HG02571 (cell line): ENCODE results near the gene PGA4.
"Not testable (repeated sequence)": the region's sequence is repeated elsewhere in the genome, so short reads cannot be mapped to it uniquely, and the experiment has no call there.

Experiments used
- ATAC-seq: cut with Tn5 transposase; IDR thresholded peaks from one replicate; pipeline ENCODE4 v1.9.1; 2021; ENCODE audit warnings: mild to moderate bottlenecking, moderate library complexity; ENCODE audit not compliant: unreplicated experiment

Gene PGA4

DNA sequence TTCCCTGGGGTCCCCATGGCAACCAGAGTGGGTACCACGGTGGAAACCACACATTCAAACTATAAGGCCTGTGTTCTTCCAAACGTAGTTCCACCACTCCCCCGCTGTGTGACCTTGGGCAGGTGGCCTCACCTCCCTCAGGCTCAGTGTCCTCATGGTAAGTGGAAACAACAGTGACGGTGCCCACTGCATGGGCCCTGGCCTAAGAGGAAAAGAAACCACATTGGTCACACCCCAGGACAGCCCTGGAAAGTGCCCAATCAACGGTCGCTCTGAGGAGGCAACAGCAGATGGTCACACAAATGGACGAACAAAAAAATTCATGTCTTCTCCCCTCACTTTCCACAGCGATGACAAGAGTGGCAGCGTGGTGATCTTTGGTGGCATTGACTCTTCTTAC, 25.9 kb downstream of the PGA4 start:
- ATAC-seq: not testable (repeated sequence)

DNA sequence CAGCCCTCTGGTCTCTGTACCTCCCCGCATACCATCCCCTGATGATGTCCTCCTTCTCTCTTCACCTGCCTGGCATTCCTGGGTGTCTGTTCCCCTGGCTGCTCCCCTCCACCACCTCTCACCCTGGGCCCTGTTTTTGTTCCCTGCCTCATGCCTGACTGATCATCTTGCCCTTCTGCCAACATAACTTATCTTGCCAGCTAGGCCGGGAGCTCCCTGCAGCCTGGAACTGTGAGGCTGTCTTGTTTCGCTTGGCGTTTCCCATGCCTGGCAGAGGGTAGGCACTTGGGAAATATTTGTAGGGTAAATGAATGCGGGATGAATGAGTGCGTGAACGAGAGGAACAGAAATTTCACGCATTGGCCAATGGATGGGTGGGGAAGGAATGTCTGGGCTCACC, 27.1 kb downstream of the PGA4 start:
- not testable (repeated sequence) for ATAC-seq

DNA sequence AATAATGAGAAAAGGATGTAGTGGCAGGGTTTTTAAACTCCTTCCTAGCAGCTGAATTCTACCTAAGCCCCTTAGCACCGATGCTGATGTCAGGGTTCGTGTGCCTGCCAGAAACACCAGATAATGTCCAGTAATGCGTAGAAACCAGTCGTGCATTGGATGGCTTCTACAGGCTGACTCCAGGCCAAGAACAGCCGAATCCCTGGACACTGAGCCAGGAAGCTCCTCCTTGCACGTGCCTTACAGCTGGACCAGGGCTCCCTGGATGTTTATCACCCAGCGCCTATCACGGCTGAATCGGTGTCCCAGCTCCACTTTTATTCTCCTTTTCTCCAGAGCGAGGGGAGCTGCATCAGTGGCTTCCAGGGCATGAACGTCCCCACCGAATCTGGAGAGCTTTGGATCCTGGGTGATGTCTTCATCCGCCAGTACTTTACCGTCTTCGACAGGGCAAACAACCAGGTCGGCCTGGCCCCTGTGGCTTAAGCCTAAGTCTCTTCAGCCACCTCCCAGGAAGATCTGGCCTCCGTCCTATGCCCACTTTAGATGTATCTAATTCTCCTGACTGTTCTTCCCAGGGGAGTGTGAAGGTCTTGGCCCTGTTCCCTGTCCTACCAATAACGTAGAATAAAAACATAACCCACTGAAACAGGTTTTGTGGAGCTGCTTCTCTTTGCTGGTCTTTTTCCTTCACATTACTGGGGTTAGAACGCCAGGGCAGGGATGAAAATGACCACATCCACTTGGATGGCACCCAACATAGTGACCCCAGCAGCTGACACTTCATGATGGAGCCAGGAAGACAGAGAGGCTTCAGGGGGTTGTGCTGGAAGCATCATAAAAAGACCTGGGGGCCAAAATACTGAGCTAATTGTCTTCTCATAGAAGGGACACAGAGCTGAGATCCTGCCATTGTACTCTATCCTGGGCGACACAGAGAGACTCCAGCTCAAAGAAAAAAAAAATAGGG, 28.9 kb downstream of the PGA4 start:
- ATAC-seq: not testable (repeated sequence)

DNA sequence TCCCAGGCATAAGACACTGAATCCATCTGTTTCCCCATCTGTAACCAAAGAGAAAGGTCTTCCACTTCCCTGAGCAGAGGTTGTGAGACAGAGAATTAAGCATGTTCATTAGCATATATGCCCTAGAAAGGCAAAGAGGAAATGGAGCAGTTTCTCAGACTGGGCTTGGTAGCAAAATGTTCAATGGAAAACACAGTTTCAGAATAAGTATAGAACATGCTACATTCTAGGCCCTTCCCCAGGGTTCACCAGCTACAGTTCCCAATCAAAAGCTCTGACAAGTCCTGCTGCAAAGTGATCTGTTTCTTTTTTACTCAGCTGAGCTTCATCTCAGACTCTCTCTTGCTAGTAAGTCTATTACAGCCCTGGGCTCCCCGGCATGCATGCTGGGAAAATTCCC, 30.2 kb downstream of the PGA4 start:
- not testable (repeated sequence) for ATAC-seq

DNA sequence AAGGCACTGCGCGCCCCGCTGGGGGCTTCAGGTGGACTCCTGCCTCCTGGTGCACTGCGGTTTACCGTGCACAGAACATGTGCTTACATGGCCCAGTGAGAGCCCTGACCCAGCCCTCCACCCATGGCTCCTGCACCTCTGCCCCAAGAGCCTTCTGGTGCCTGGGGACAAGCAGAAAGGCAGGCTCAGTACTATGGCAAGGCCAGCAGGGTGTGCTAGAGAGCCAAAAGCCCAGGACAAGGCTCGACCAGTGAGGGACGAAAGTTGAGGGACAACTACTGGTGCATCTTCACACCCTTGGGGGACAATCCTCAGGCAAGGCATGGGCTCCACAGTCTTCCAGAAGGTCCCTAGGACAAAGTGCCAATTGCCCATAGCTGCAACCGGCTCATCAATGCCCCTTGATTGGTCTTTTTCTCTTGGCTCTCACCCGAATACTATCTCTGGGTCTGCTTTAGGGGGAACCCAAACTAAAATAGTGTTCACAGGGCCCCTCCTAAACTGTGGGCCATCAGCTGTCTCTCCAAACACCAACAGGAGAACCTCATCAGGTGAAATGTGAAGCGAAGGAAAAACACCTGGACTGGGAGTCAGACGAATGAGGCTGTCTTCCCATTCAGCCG, 32.4 kb downstream of the PGA4 start:
- ATAC-seq: no peak

DNA sequence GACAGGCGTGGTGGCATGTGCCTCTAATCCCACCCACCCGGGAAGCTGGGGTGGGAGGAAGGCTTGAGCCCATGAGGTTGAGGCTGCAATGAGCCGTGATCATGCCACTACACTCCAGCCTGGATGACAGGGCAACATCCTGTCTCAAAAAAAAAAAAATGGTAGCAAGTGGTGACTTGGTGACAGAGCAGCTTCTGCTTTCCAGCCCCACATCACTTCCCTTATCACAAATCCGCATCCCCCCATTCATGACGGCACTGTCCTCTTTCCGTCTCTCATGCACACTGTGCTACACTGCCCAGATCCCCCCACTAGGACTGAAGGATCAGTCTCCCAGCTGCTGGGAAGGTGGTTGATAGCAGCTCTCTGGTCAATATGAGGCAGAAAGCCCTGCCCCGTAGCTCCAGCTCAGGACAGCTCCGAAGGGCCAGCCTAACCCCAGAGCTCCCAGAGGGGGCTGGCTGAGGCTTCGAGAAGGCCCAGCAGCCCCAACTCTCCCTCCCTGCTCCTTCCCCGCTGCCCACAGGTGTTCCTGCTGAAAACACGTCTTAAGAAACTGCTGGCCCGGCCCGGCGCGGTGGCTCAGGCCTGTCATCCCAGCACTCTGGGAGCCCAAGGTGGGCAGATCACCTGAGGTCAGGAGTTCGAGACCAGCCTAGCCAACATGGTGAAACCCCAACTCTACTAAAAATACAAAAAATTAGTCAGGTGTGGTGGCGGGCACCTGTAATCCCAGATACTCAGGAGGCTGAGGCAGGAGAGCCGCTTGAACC, 34.7 kb downstream of the PGA4 start:
- ATAC-seq: no peak

DNA sequence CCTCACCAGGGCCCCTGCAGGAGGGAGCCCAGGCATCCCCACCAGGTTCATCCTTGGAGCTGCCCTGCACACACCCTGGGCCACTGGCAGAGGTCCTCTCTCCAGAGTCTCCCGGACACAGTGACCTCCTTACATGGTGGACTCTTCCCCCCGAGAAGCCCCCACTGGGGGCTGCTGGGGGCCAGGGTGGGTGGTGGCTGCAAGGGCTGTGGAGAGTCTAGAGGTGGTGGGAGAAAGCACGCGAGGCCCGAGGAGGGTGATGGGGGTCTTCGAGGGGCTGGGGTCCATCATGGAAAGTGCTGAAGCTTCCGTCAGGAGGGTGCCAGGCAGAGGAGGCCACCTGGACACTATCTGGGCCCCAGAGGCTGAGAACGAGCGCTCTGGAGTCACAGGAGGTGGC, 36.4 kb downstream of the PGA4 start:
- ATAC-seq: no peak

DNA sequence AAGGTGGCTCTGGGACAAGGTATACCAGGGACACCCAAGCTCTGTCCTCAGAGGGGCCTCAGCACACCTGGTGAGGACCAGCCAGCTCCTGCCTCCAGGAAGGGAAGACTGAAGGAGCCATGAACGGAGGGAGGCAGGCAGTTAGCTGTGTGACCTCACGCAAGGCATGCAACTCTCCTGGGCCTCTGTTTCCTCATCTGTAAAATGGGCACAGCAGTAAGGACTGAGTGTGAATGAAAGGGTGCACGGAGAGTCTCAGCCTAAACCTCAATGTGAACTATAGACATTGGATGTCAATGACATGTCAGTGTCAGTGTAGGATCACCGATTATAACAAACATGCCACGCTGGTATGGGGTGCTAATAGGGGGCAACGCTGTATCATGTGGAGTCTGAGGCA, 37.2 kb downstream of the PGA4 start:
- ATAC-seq: no peak

DNA sequence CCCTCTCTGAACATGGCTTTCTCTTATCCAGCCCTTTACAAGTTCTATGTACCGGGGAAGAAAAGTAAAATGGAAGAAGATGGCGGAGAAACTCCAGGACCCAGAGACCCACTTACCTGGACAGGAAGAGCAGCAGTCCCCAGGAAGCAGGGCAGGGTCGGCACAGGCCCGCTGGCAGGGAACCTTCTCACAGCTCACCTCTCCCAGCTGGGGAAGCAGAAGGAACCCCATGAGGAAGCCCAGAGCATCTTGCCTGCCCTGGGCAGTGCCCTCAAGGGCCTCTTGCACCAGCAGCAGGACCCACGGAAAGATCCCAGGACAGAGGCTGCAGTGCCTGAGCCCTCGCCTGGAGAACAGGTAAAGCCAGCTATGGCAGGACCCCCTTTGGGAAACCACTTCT, 42.2 kb downstream of the PGA4 start:
- no peak for ATAC-seq

DNA sequence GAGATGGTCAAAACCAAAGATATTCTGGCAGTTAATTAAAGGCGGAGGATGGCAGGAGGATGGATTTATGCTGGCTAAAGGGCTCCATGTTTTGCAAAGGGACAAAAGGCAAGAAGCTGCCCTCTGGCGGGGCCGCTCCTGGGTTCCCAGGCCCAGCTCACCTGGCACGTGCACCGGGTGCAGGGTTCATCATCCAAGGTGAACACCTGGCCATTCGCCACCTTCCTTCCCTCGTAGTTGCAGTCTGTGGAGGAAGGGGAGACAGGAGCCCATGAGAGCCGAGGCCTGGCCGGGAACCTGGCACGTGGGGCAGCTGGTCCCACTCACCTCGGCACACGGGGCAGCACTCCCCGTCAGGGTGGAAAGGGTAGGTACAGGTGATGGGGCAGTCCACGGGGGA, 42.6 kb downstream of the PGA4 start:
- ATAC-seq: no peak

DNA sequence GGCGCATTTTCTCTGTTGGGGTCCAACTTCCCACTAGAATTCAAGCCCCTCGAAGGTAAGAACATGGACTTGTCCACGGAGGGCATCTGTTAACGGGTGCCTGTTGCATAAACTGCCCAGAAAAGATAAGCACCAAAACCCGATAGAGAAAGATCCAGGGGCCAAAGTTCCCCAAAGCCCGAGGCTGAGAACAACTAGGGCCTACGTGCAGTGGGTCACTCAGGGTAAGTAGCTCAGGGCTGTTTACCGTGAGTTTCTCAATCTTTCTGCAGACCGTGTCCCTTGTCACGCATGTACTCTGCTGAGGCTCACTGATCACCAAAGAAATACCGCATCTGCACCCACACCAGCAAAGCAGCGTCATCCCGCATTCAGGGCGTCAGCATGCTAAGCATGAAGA, 43.2 kb downstream of the PGA4 start:
- ATAC-seq: no peak

DNA sequence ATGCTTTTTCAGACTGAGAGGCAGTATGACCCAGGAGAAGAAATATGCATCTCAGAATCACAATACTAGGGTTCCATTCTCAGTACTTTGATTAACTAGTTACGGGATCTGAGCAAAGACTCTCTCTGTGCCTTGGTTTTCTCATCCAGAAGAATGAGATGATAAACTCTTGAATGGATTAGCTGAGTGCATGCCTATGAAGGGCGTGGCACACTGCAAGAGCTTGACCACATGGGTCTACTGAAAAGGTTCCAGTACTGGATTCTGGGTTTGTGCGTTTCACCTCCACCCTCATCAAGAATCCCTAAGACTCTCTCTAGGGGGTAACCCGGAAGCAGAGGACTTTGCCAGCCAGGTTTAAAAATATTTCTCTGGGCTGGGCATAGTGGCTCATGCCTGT, 44.5 kb downstream of the PGA4 start:
- no peak for ATAC-seq

DNA sequence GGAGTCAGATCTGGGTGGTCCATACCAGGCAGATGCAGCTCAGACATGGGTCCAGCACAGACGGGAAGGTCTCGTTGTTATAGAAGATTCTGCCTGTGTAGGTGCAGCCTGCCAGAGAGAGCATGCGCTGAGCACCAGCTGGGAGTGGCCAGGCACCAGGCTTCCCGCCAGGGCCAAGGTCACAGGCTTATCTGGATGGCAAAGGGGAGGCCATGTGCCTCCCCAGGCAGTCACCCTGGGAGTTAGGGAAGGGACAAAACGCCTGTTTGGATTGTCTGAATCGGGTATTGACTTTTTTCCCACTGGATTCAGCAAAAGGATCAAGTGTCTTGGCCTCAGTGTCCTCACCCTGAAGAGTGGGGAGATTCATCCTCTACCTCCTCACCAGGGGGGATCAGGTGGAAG, 45.3 kb downstream of the PGA4 start:
- no peak for ATAC-seq

DNA sequence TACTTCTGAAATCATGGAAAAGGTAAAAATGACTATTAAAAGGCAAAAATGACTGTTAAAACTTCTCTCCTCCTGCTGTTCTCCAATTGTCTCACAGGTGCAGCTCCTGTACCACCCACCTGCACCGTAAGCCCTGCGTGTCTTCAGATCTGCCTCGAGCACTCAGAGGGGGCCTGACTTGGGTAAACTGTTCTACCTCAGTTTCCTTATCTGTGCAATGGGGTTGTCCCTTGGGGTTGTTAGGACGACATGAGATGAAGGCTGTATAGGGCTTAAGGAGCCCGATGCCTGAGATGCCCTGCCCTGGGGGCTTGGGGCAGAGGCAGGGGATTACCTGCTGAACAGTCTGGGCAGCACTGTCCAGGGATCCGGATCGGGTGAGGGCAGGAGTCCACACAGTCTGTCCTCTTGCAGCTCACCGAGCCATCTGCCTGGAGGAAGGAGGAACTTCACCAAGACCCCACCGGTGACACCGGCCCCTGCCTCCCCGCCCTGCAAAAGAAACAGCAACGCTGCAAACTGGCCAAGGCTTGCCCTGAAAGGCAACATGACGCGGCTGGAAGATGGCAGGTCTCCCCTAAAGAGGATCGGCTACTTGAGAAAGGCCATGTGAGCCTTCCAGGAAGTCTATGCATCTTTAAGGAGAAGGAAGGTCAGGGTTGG, 46.6 kb downstream of the PGA4 start:
- ATAC-seq: no peak

DNA sequence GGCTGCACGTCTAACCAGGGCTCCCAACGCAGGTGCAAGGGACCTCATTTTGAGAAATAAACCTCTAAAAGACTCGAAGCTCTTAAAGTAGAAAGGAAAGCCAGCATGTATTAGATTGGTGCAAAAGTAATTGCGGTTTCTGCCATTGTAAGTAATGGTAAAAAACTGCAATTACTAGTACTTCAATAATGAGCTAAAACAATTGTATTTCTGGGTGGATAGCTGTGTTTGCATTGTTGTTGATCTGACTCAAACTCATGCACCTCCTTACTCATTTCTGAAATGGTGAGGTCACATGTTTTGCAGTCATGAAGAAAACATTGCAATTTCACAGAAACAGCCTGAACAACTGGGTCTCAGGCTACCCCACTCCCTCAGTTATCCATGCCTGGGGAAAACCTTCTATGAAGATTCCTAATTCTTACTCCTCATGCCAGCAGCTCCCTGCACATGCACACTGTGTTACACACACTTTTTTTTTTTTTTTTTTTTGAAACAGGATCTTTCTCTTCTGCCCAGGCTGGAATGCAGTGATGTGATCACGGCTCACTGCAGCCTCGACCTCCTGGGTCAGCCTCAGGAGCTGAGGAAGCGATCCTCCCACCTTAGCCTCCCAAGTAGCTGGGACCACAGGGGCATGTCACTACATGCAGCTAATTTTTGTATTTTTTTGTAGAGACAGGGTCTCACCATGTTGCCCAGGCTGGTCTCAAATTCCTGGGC, 48.4 kb downstream of the PGA4 start:
- ATAC-seq: no peak

DNA sequence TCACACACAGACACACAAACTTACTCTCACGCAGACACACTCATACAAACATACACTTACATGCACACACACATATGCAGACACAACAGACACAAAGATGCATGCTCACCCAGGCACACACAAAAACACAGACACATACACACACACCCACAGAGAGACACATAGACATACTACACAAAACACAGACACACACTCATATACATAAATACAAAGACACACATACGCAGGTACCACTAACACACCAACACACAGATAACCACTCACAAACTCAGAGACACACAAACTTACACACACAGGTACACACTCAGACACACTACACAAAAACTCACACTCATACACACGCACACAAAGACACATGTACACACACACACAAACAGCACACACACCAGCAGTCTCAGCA, 50.6 kb downstream of the PGA4 start:
- ATAC-seq: no peak

DNA sequence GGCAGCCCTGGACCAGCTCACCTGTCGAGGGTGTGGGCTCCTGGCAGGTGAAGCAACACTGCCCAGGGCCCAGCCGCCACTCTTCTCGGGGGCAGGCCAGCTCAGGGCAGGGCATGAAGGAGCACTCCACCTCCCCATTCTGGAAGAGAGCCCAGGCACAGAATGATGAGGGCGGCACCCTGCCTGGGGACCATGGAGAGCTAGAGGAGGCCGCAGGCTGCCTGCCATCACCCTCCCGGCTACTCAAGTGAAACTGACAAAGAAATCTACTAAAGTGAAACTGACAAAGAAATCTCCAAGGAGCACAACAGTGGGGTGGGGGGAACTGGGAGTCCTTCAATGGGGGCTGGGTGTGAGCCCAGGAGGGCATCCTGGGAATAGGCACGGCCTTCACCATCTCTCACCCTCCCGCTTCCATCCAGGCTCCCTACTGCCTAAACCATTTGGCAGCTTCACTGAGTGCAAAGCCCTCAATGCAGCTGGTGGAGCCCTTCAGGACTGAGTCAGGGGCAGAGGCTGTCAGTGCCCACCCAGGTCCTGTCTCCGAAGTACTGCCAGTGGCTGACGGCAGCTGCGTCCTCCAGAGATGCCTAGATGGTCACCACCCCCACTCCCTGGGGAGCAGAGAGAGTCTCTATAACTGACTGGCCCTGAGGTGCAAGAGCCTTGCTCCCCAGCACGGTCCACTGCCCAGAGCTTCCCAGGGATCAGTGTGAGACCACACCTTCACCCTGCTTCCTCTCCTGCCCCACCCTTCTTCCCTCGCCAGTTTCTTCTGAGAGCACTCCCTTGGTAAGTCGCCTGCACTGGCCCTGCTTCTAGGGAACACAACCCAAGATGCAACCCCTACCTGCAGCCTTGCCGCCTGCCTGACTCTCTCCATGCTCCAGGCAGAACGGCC, 51.3 kb downstream of the PGA4 start:
- ATAC-seq: no peak

DNA sequence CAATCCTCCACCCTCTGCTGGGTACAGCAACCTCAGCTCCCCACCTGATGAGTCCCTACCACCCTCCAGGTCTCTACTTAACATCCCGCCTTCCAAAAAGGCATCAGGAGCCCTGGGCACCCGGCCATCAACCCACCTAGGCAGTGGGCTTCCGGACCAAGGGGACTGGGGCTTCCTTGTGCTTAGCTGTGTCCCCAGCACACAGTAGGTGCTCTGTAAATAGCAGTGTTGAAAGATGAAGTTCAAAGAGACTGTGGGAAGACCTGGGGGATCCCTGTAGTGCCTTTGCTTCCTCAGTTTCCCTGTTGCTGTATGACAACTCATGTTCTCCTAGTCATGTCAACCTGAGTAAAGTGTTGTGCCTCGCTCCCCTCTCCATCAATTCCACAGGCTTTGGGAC, 51.9 kb downstream of the PGA4 start:
- no peak for ATAC-seq

DNA sequence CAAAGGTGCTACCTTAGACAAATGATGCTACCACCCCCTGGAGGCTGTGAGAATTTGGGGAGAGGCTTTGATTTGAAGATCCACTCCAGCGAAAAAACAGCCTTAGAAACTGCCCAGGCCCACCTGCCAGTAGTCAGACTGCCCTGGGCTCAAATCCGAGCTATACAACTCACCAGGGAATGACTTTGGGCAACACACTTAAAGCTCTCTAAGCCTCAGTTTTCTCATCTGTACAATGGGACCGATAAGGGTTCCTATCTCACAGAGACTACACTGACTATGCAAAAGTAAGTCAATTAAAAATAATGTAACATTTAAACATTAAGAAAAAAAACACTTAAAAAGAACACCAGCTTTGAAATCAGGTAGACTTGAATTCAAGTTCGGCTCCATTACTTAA, 53.0 kb downstream of the PGA4 start:
- no peak for ATAC-seq
